ENCODE data around the gene CRELD1. TPM values are rescaled to one million over a fixed set of nuclear protein-coding genes. Genes with fewer than 3 reads are reported as not detected.

CRELD1 gene
- total RNA-seq, 1 experiment from 2014 or later = 18.7 TPM

DNA sequence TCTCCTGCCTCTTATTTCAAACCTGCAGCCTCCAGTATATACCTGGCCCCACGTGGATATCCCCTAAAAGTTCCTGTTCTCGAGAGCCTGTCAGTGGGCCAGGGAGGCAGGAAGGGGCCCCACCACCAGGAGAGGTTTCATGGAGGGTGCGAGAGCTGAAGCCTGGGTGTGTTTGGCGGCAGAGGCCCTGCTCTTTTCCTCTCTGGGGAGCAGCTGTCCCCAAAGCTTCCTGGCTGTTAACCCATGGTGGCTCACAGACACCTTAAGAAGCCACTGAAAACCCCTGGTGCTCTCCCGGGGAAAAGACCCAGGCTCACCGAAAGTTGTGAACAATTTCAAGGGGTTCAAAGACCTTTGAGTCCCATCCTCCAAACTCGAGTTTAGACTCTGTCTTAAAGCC lies 17.5 kb downstream of the CRELD1 start:
- Histone ChIP-seq H3K36me3 (ENCODE audit: control insufficient read depth in 1 of 2, insufficient read depth in 2 of 2, low read length in 2 of 2) (peaks cover 0 to 6% of the 10 kb centered on the region in 2 experiments; a peak in 1 of 4 replicates), H3K27ac (ENCODE audit: low read depth, low read length) (no peak overlapping the region), H2AFZ (ENCODE audit: low read depth, low read length, poor library complexity, severe bottlenecking) (no peak overlapping the region), H3K4me2 (ENCODE audit: low read length) (no peak overlapping the region), H4K20me1 (ENCODE audit: insufficient read depth) (no peaks in the 10 kb centered on the region), H3K9ac (ENCODE audit: low read length) (no peak overlapping the region), H3K27me3 (ENCODE audit: insufficient read depth, low read length) (no peaks in the 10 kb centered on the region), H3K79me2 (ENCODE audit: insufficient read depth, low read length) (peaks cover 6% of the 10 kb centered on the region; the same call in 1 of the 2 replicates), H3K4me3 (replicated peaks in 1 of 2; ENCODE audit: low read depth in 1 of 2, low read length in 2 of 2) (no peak overlapping the region), H3K4me1 (ENCODE audit: control insufficient read depth in 1 of 2, insufficient read depth in 2 of 2, low read length in 2 of 2) (peaks cover 17 to 33% of the 10 kb centered on the region in 2 experiments), H3K9me3 (ENCODE audit: control insufficient read depth in 1 of 2, insufficient read depth in 1 of 2, low read depth in 1 of 2, low read length in 2 of 2) (no peaks in the 10 kb centered on the region), H3K9me2 (ENCODE audit: insufficient read depth) (no peaks in the 10 kb centered on the region)
- ATAC-seq (no peak), DNase-seq (ENCODE audit: low read depth, low spot score) (no peak)
- RAD21 ChIA-PET (ENCODE audit: low non-redundant PET in 1 of 2, low total read pairs in 2 of 2, uncharacterized antibody in 2 of 2, unreplicated experiment in 2 of 2) = no interaction called here
- CTCF ChIA-PET = no interaction called here
- TF ChIP-seq, protein P1, sequence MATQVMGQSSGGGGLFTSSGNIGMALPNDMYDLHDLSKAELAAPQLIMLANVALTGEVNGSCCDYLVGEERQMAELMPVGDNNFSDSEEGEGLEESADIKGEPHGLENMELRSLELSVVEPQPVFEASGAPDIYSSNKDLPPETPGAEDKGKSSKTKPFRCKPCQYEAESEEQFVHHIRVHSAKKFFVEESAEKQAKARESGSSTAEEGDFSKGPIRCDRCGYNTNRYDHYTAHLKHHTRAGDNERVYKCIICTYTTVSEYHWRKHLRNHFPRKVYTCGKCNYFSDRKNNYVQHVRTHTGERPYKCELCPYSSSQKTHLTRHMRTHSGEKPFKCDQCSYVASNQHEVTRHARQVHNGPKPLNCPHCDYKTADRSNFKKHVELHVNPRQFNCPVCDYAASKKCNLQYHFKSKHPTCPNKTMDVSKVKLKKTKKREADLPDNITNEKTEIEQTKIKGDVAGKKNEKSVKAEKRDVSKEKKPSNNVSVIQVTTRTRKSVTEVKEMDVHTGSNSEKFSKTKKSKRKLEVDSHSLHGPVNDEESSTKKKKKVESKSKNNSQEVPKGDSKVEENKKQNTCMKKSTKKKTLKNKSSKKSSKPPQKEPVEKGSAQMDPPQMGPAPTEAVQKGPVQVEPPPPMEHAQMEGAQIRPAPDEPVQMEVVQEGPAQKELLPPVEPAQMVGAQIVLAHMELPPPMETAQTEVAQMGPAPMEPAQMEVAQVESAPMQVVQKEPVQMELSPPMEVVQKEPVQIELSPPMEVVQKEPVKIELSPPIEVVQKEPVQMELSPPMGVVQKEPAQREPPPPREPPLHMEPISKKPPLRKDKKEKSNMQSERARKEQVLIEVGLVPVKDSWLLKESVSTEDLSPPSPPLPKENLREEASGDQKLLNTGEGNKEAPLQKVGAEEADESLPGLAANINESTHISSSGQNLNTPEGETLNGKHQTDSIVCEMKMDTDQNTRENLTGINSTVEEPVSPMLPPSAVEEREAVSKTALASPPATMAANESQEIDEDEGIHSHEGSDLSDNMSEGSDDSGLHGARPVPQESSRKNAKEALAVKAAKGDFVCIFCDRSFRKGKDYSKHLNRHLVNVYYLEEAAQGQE (IDR thresholded peaks at IDR 0.05; ENCODE audit: low read depth) = no peak
- intact Hi-C loops (cut with micrococcal nuclease) = no loop called here
- BruUV-seq (replicated peaks) = no TSS peak
- POLR2A ChIA-PET = no interaction called here

DNA sequence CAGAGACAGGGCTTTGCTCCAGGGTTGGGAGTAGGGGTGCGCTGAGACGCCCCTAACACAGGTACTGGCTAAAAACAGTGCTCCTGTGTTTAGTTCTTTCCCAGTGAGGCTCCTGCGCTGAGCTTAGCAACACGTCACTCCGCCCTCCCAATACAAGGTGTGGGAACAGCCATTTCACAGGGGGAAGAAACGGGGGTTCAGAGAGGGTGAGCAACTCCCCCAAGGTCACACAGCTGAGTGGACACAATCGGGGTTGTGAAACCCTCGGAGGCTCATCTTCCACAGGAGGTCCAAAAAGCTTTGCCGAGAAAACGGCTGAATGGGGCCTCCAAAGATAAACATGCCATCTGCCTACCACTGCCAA lies 17.9 kb downstream of the CRELD1 start:
- H4K20me1 ChIP-seq (ENCODE audit: insufficient read depth) = no peaks in the 10 kb centered on the region
- intact Hi-C loops (cut with micrococcal nuclease) = no loop called here
- ChIA-PET CTCF (no interaction called here), POLR2A (no interaction called here), RAD21 (ENCODE audit: low non-redundant PET in 1 of 2, low total read pairs in 2 of 2, uncharacterized antibody in 2 of 2, unreplicated experiment in 2 of 2) (no interaction called here)
- no peaks in the 10 kb centered on the region for H3K9me3 ChIP-seq (ENCODE audit: control insufficient read depth in 1 of 2, insufficient read depth in 1 of 2, low read depth in 1 of 2, low read length in 2 of 2)
- peaks cover 0 to 6% of the 10 kb centered on the region in 2 experiments; a peak in 1 of 4 replicates for H3K36me3 ChIP-seq (ENCODE audit: control insufficient read depth in 1 of 2, insufficient read depth in 2 of 2, low read length in 2 of 2)
- no peaks in the 10 kb centered on the region for H3K9me2 ChIP-seq (ENCODE audit: insufficient read depth)
- no peak overlapping the region for H3K4me3 ChIP-seq (replicated peaks in 1 of 2; ENCODE audit: low read depth in 1 of 2, low read length in 2 of 2)
- TF ChIP-seq, protein P2, sequence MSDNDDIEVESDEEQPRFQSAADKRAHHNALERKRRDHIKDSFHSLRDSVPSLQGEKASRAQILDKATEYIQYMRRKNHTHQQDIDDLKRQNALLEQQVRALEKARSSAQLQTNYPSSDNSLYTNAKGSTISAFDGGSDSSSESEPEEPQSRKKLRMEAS (IDR thresholded peaks at IDR 0.05) = no peak
- no TSS peak for BruUV-seq (replicated peaks)
- H3K9ac ChIP-seq (ENCODE audit: low read length) = no peak overlapping the region
- H3K27me3 ChIP-seq (ENCODE audit: insufficient read depth, low read length) = no peaks in the 10 kb centered on the region
- H3K27ac ChIP-seq (ENCODE audit: low read depth, low read length) = no peak overlapping the region
- H3K4me2 ChIP-seq (ENCODE audit: low read length) = no peak overlapping the region
- H3K4me1 ChIP-seq (ENCODE audit: control insufficient read depth in 1 of 2, insufficient read depth in 2 of 2, low read length in 2 of 2) = peaks cover 17 to 33% of the 10 kb centered on the region in 2 experiments
- ATAC-seq (no peak), DNase-seq (ENCODE audit: low read depth, low spot score) (no peak)
- peaks cover 6% of the 10 kb centered on the region; the same call in 1 of the 2 replicates for H3K79me2 ChIP-seq (ENCODE audit: insufficient read depth, low read length)
- H2AFZ ChIP-seq (ENCODE audit: low read depth, low read length, poor library complexity, severe bottlenecking) = no peak overlapping the region

All from HCT116 (cell line).